ENCODE results near the gene HHAT.

GRCh38 chr1:210687582-210688279 is 359.0 kb downstream of the HHAT start:
- TF ChIP-seq CTCF (IDR thresholded peaks at IDR 0.05) (no peak), POLR2A (IDR thresholded peaks at IDR 0.05) (no peak)

All from esophagus squamous epithelium (tissue), 4 donors.